WI38 (cell line): ENCODE measurements around the gene AR.
"Not testable (repeated sequence)": the region's sequence is repeated elsewhere in the genome, so short reads cannot be mapped to it uniquely, and the experiment has no call there.

Source experiments
- H3K4me3 ChIP-seq: 2 replicates; pipeline ENCODE4 v1.5.1; 2011; ENCODE audit warnings: low read depth, mild to moderate bottlenecking, control low read depth, low read length
- CTCF ChIP-seq: IDR thresholded peaks from 2 replicates; pipeline ENCODE4 v1.5.1; 2012; ENCODE audit warnings: low read depth, mild to moderate bottlenecking, control low read depth, low read length

AR gene

GRCh38 chrX:67665583-67665982 lies 121.8 kb downstream of the AR start:
- H3K4me3 ChIP-seq: no peak overlapping the region
- no peak for TF ChIP-seq CTCF

GRCh38 chrX:67670717-67671116 lies 126.9 kb downstream of the AR start:
- not testable (repeated sequence) for H3K4me3 ChIP-seq

- no peak for TF ChIP-seq CTCF
- H3K4me3 ChIP-seq: no peak overlapping the region
Observed at GRCh38 chrX:67673741-67674274, 130.0 kb downstream of the AR start.

- TF ChIP-seq CTCF: no peak
- no peak overlapping the region for H3K4me3 ChIP-seq
Observed at GRCh38 chrX:67674741-67675140, 130.9 kb downstream of the AR start.

GRCh38 chrX:67684136-67684535 lies 140.3 kb downstream of the AR start:
- no peak for TF ChIP-seq CTCF
- no peak overlapping the region for H3K4me3 ChIP-seq

- no peak for TF ChIP-seq CTCF
Observed at GRCh38 chrX:67692246-67692645, 148.4 kb downstream of the AR start.

GRCh38 chrX:67693928-67694327 lies 150.1 kb downstream of the AR start:
- TF ChIP-seq CTCF: no peak

More at GRCh38 chrX:67692246-67692645, 148.4 kb downstream of the AR start:
- no peak overlapping the region for H3K4me3 ChIP-seq

GRCh38 chrX:67697452-67697851 lies 153.6 kb downstream of the AR start:
- TF ChIP-seq CTCF: no peak
- H3K4me3 ChIP-seq: no peak overlapping the region

More at GRCh38 chrX:67693928-67694327, 150.1 kb downstream of the AR start:
- no peak overlapping the region for H3K4me3 ChIP-seq
